A549 treated with Mapracorat at 1 μM for 4 hours (cell line): ENCODE data around the gene PAK3. TPM values are rescaled to one million over a fixed set of nuclear protein-coding genes. Genes with fewer than 3 reads are reported as not detected.

Experiments
- total RNA-seq: library from RNA; stranded (reverse); fragments of 200-300 nt; extraction: Qiagen RNA extraction; gene quantifications from 5 replicates; pipeline ENCODE4 v1.2.3, GENCODE V29; 2022

The PAK3 gene
- total RNA-seq, result not detected in 5 replicates

GRCh38 chrX:111095974-111096895 lies at the start of gene PAK3:
Gene PAK3 (plus strand): TSS chrX:111096191. CDS start chrX:111123104, 26,913 bp downstream.

GRCh38 chrX:111270339-111270738 lies 174.3 kb downstream of the PAK3 start, which contains the start of gene CAPN6:
Gene CAPN6 (minus strand): TSS chrX:111270483. CDS start chrX:111263936, 6,547 bp downstream.

Other genes starting within 250 kb of the PAK3 start
- not detected in 5 replicates for gene CAPN6, start 174.3 kb downstream of the PAK3 start, total RNA-seq